Natural killer cell (primary cell): Measurements from ENCODE around the gene GRM8. TPM values are rescaled to one million over a fixed set of nuclear protein-coding genes. Genes with fewer than 3 reads are reported as not detected.

Experiments used
- ATAC-seq, 3 donors: fragments of 150-1000 bp in 2 of 3; fragments of 200-7000 bp in 1 of 3; cut with Tn5 transposase; 1 replicate in 1 of 3; 2 replicates in 2 of 3; pipeline ENCODE4 v1.10.0; 2021; ENCODE audit warnings: mild to moderate bottlenecking in 2 of 3, moderate library complexity in 2 of 3
- DNase-seq, 2 donors: peaks; one replicate each; pipeline versions ENCODE4 v3.0.0 to v3.0.0-alpha.2; 2013 to 2021; ENCODE audit warnings: mixed read lengths in 1 of 2
- H3K27ac ChIP-seq: one replicate; pipeline ENCODE4 v1.5.1; 2013; ENCODE audit warnings: mild to moderate bottlenecking, low read length
- H3K27me3 ChIP-seq: one replicate; pipeline ENCODE4 v1.6.1; 2013; ENCODE audit warnings: low read length; ENCODE audit not compliant: control insufficient read depth, insufficient read depth
- H3K36me3 ChIP-seq: one replicate; pipeline ENCODE4 v1.6.1; 2013; ENCODE audit warnings: low read length; ENCODE audit not compliant: control insufficient read depth, insufficient read depth
- H3K4me1 ChIP-seq: one replicate; pipeline ENCODE4 v1.6.1; 2013; ENCODE audit warnings: low read length; ENCODE audit not compliant: control insufficient read depth, insufficient read depth
- H3K4me3 ChIP-seq: one replicate; pipeline ENCODE4 v1.5.1; 2013; ENCODE audit warnings: low read length
- H3K9me3 ChIP-seq: one replicate; pipeline ENCODE4 v1.6.1; 2013; ENCODE audit warnings: low read length; ENCODE audit not compliant: control insufficient read depth, insufficient read depth
- H3K27ac Mint-ChIP-seq, 2 donors: one replicate each; pipeline ENCODE4 v1.8.0; 2022; ENCODE audit warnings: mild to moderate bottlenecking in 2 of 2, mixed read lengths in 2 of 2, moderate library complexity in 1 of 2
- H3K27me3 Mint-ChIP-seq, 2 donors: one replicate each; pipeline ENCODE4 v1.8.0; 2022; ENCODE audit warnings: low read depth in 2 of 2, mixed read lengths in 2 of 2
- H3K36me3 Mint-ChIP-seq: one replicate; pipeline ENCODE4 v1.8.0; 2022; ENCODE audit warnings: mixed read lengths
- H3K4me1 Mint-ChIP-seq, 2 donors: one replicate each; pipeline ENCODE4 v1.8.0; 2022; ENCODE audit warnings: mixed read lengths in 2 of 2
- H3K4me3 Mint-ChIP-seq: one replicate; pipeline ENCODE4 v1.8.0; 2022; ENCODE audit warnings: mild to moderate bottlenecking, moderate library complexity, mixed read lengths
- H3K9me3 Mint-ChIP-seq, 2 donors: one replicate each; pipeline ENCODE4 v1.8.0; 2022; ENCODE audit warnings: mixed read lengths in 2 of 2
- CTCF ChIP-seq: fragments of 200-600 bp; IDR thresholded peaks from one replicate; pipeline ENCODE4 v1.8.0; 2022; ENCODE audit warnings: antibody characterized with exemption
- WGBS: methylation state at CpG from one replicate; pipeline ENCODE4 v1.1.7; 2013; ENCODE audit warnings: missing lambda C conversion rate; ENCODE audit not compliant: insufficient coverage; 5-methylcytosine and 5-hydroxymethylcytosine counted together
- intact Hi-C: fragments of 100-400 bp; cut with micrococcal nuclease; formaldehyde crosslinking; loops from one replicate; pipeline ENCODE4 v1.14.2; 2022
- total RNA-seq, 4 donors: library from RNA; stranded (reverse); fragments of 120-200 nt in 1 of 4; gene quantifications; one replicate each; pipeline versions ENCODE4 v1.2.3 to v1.2.4, GENCODE V29; 2013 to 2022

Gene GRM8
- total RNA-seq, 3 donors from 2014 or later (not counting 1 experiment from before 2014, with no cell fraction given): not detected

DNA sequence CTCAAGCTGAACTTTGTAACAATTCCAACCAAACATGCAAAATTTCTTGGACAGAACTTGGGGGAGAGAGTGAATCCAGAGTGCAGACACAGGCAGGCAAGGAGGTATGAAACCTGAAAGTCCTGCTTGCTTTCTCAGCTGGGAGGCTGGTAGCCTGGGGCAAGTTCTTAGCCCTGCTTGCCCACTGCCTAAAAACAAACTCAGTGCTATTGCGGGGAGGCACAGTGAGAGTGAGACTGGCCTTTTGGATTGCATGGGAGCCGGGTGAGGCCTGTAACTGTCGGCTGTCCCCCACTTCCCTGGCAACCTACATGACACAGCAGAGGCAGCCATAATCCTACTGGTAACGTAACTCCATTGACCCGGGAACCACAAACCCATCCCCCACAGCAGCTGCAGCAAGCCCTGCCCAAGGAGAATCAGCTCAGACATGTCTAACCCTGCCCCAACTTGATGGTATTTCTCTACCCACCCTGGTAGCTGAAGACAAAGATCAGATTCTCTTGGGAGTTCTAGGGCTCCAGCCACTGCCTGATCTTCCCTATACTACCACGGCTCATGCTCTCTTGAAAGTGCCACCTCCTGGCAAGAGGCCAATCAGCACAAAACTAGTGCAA lies 663.6 kb downstream of the GRM8 start:
- H3K27me3 Mint-ChIP-seq: no peaks in the 10 kb centered on the region
- intact Hi-C loops: no loop called here
- no peak for ATAC-seq
- Histone ChIP-seq H3K36me3 (no peaks in the 10 kb centered on the region), H3K27ac (no peak overlapping the region), H3K9me3 (peaks cover 9% of the 10 kb centered on the region), H3K27me3 (no peaks in the 10 kb centered on the region), H3K4me3 (no peak overlapping the region), H3K4me1 (no peaks in the 10 kb centered on the region)
- no peak overlapping the region for H3K4me3 Mint-ChIP-seq
- WGBS: 86% methylated on average over 6 of the region's 6 CpGs
- H3K9me3 Mint-ChIP-seq: peaks cover 9 to 26% of the 10 kb centered on the region in 2 donors
- H3K27ac Mint-ChIP-seq: no peak overlapping the region
- no peak for TF ChIP-seq CTCF
- no peaks in the 10 kb centered on the region for H3K4me1 Mint-ChIP-seq
- H3K36me3 Mint-ChIP-seq: peaks cover 5% of the 10 kb centered on the region
- DNase-seq: no peak

GRCh38 chr7:126578338-126578737 lies 674.4 kb downstream of the GRM8 start:
- 49% methylated on average over 2 of the region's 2 CpGs for WGBS
- no peaks in the 10 kb centered on the region for H3K4me1 Mint-ChIP-seq
- H3K36me3 Mint-ChIP-seq: no peaks in the 10 kb centered on the region
- Histone ChIP-seq H3K4me1 (no peaks in the 10 kb centered on the region), H3K4me3 (no peak overlapping the region), H3K27ac (no peak overlapping the region), H3K9me3 (no peaks in the 10 kb centered on the region), H3K27me3 (no peaks in the 10 kb centered on the region), H3K36me3 (no peaks in the 10 kb centered on the region)
- H3K27ac Mint-ChIP-seq: no peak overlapping the region
- no peak for TF ChIP-seq CTCF
- intact Hi-C loops: no loop called here
- peaks cover 17 to 19% of the 10 kb centered on the region in 2 donors for H3K9me3 Mint-ChIP-seq
- no peaks in the 10 kb centered on the region for H3K27me3 Mint-ChIP-seq
- no peak for DNase-seq
- no peak for ATAC-seq
- H3K4me3 Mint-ChIP-seq: no peak overlapping the region

- Mint-ChIP-seq H3K4me3 (no peak overlapping the region), H3K9me3 (peaks cover 12 to 19% of the 10 kb centered on the region in 2 donors), H3K36me3 (no peaks in the 10 kb centered on the region), H3K4me1 (no peaks in the 10 kb centered on the region), H3K27me3 (no peaks in the 10 kb centered on the region), H3K27ac (no peak overlapping the region)
- no peak for DNase-seq
- no peaks in the 10 kb centered on the region for H3K27me3 ChIP-seq
- H3K36me3 ChIP-seq: no peaks in the 10 kb centered on the region
- intact Hi-C loops: no loop called here
- no peaks in the 10 kb centered on the region for H3K4me1 ChIP-seq
- no peaks in the 10 kb centered on the region for H3K9me3 ChIP-seq
- no peak overlapping the region for H3K4me3 ChIP-seq
- no peak for TF ChIP-seq CTCF
- no peak overlapping the region for H3K27ac ChIP-seq
- 74% methylated on average over 6 of the region's 6 CpGs for WGBS
- ATAC-seq: no peak
These were observed 678.2 kb downstream of the GRM8 start for GRCh38 chr7:126574276-126575250.
